Activated CD8-positive, alpha-beta T cell treated with anti-CD3 and anti-CD28 coated beads, Interleukin-2, amount 10 ng/mL, durations not matched to agents 7 days and 5 days (primary cell): ENCODE data around the gene PYGM. TPM values are rescaled to one million over a fixed set of nuclear protein-coding genes. Genes with fewer than 3 reads are reported as not detected.

ENCODE experiments used
- total RNA-seq, 2 experiments: library from RNA; stranded (reverse); gene quantifications; one replicate each; pipeline ENCODE4 v1.2.3, GENCODE V29; 2021

The PYGM gene
- total RNA-seq, 2 experiments from 2014 or later, result 2.9 to 4.7 TPM

Other genes starting within 250 kb of the PYGM start
- gene SLC22A11, start 204.0 kb downstream of the PYGM start, total RNA-seq, result not detected
- gene SLC22A12, start 168.8 kb downstream of the PYGM start, total RNA-seq, result not detected
- under 1 TPM; 0.13 to 0.34 TPM for gene NRXN2, start 36.8 kb downstream of the PYGM start, total RNA-seq
- gene RASGRP2, start 15.8 kb downstream of the PYGM start, total RNA-seq, result 100 to 1,000 TPM; 101 to 115 TPM
- 100 to 1,000 TPM; 421 to 423 TPM for gene SF1, start 18.6 kb upstream of the PYGM start, total RNA-seq
- gene MAP4K2, start 43.2 kb upstream of the PYGM start, total RNA-seq, result 10 to 100 TPM; 84.2 to 90.2 TPM
- gene MEN1, start 50.6 kb upstream of the PYGM start, total RNA-seq, result 10 to 100 TPM; 32.9 to 34.0 TPM
- gene CDC42BPG, start 84.7 kb upstream of the PYGM start, total RNA-seq, result 1 to 10 TPM in 1 of 2 experiments, under 1 TPM in 1; 0.61 to 1.2 TPM
- 100 to 1,000 TPM; 145 to 150 TPM for gene EHD1, start 118.6 kb upstream of the PYGM start, total RNA-seq
- 10 to 100 TPM; 20.6 to 23.1 TPM for gene ATG2A, start 157.2 kb upstream of the PYGM start, total RNA-seq
- 10 to 100 TPM; 13.7 to 14.0 TPM for gene PPP2R5B, start 164.7 kb upstream of the PYGM start, total RNA-seq
- gene GPHA2, start 175.9 kb upstream of the PYGM start, total RNA-seq, result not detected
- gene MAJIN, start 212.1 kb upstream of the PYGM start, total RNA-seq, result not detected
- gene BATF2, start 237.0 kb upstream of the PYGM start, total RNA-seq, result under 1 TPM; 0.50 to 0.99 TPM